ENCODE data around the gene CYCS. TPM values are rescaled to one million over a fixed set of nuclear protein-coding genes. Genes with fewer than 3 reads are reported as not detected.
A peak's percentile ranks its signal among the peaks of the same experiment; 100 is the strongest.

Gene CYCS
- total and polyA plus RNA-seq, 10 of the 15 experiments (the other 5 are each of a cell fraction or from before 2014, with no cell fraction given): 113 to 952 (median 356) TPM

GRCh38 chr7:25103773-25104172 lies 21.3 kb downstream of the CYCS start:
- H3K36me3 ChIP-seq (ENCODE audit: control insufficient read depth in 2 of 2, insufficient read depth in 2 of 2, low read length in 1 of 2): no peaks in the 10 kb centered on the region
- H3K9ac ChIP-seq (ENCODE audit: control insufficient read depth, insufficient read depth, low read length): no peak overlapping the region
- no peaks in the 10 kb centered on the region for H3K27me3 ChIP-seq (replicated peaks in 1 of 2; ENCODE audit: control insufficient read depth in 2 of 2, insufficient read depth in 2 of 2, low read length in 1 of 2)
- 21% methylated on average over 5 of the region's 5 CpGs for WGBS (ENCODE audit: insufficient coverage, insufficient replicate concordance, low lambda C conversion rate, missing lambda C conversion rate)
- ATAC-seq (no peak; the same call in 2 of the 3 replicates), DNase-seq (ENCODE audit: low read depth, low spot score) (no peak), FAIRE-seq (no peak)
- H2AFZ ChIP-seq (ENCODE audit: control insufficient read depth, low read depth, low read length): no peak overlapping the region
- TF ChIP-seq E4F1 (IDR thresholded peaks at IDR 0.05; ENCODE audit: borderline replicate concordance, partially characterized antibody) (no peak), SPI1 (IDR thresholded peaks at IDR 0.05; ENCODE audit: borderline replicate concordance, insufficient read depth, low read depth, low read length) (peak; percentile 68; the same call in 1 of the 2 replicates)
- H3K4me1 ChIP-seq (ENCODE audit: control insufficient read depth, insufficient read depth, low read length): no peaks in the 10 kb centered on the region
- RAD21 ChIA-PET (ENCODE audit: unreplicated experiment): interaction anchor here (0.9 kb wide), 1 partner anchor 10 kb away, joined by 4 read pairs; no protein-coding TSS in a partner anchor
- no peaks in the 10 kb centered on the region for H4K20me1 ChIP-seq (ENCODE audit: control insufficient read depth, insufficient read depth)
- no peaks in the 10 kb centered on the region for H3K9me3 ChIP-seq (replicated peaks; ENCODE audit: control insufficient read depth, insufficient read depth, low read length)
- no TSS peak for BruUV-seq (replicated peaks)
- CTCF ChIA-PET: interaction anchor here (6.9 kb wide), 1 partner anchor 13 kb away, joined by 55 read pairs; no protein-coding TSS in a partner anchor
- in situ Hi-C loops (cut with MboI): no loop called here
- intact Hi-C loops (cut with micrococcal nuclease; ENCODE audit: unreplicated experiment): no loop called here
- SMC1A ChIA-PET (ENCODE audit: uncharacterized antibody, unreplicated experiment): interaction anchor here (1.0 kb wide), 1 partner anchor 20 kb away, joined by 3 read pairs; no protein-coding TSS in a partner anchor
- H3K4me2 ChIP-seq (ENCODE audit: control insufficient read depth, insufficient read depth): no peak overlapping the region
- POLR2A ChIA-PET: no interaction called here
- no peaks in the 10 kb centered on the region for H3K79me2 ChIP-seq (ENCODE audit: control insufficient read depth, insufficient read depth, low read length)
- no peak overlapping the region for H3K4me3 ChIP-seq
- H3K27ac ChIP-seq (ENCODE audit: control insufficient read depth, insufficient read depth): no peak overlapping the region

GRCh38 chr7:25101817-25102216 lies 23.2 kb downstream of the CYCS start:
- RAD21 ChIA-PET (ENCODE audit: unreplicated experiment): no interaction called here
- no peaks in the 10 kb centered on the region for H3K36me3 ChIP-seq (ENCODE audit: control insufficient read depth in 2 of 2, insufficient read depth in 2 of 2, low read length in 1 of 2)

More at GRCh38 chr7:25101817-25102216, 23.2 kb downstream of the CYCS start:
- DNase-seq (ENCODE audit: low read depth, low spot score) (no peak), FAIRE-seq (no peak), ATAC-seq (no peak)
- Histone ChIP-seq H2AFZ (ENCODE audit: control insufficient read depth, low read depth, low read length) (no peak overlapping the region), H4K20me1 (ENCODE audit: control insufficient read depth, insufficient read depth) (no peaks in the 10 kb centered on the region), H3K4me2 (ENCODE audit: control insufficient read depth, insufficient read depth) (no peak overlapping the region), H3K27me3 (replicated peaks in 1 of 2; ENCODE audit: control insufficient read depth in 2 of 2, insufficient read depth in 2 of 2, low read length in 1 of 2) (no peaks in the 10 kb centered on the region), H3K27ac (ENCODE audit: control insufficient read depth, insufficient read depth) (no peak overlapping the region), H3K79me2 (ENCODE audit: control insufficient read depth, insufficient read depth, low read length) (no peaks in the 10 kb centered on the region), H3K9me3 (replicated peaks; ENCODE audit: control insufficient read depth, insufficient read depth, low read length) (no peaks in the 10 kb centered on the region), H3K4me1 (ENCODE audit: control insufficient read depth, insufficient read depth, low read length) (no peaks in the 10 kb centered on the region), H3K4me3 (no peak overlapping the region), H3K9ac (ENCODE audit: control insufficient read depth, insufficient read depth, low read length) (no peak overlapping the region)
- POLR2A ChIA-PET: interaction anchor here (0.7 kb wide), 1 partner anchor 121 kb away, joined by 4 read pairs; no protein-coding TSS in a partner anchor
- TF ChIP-seq SP1 (IDR thresholded peaks at IDR 0.05; ENCODE audit: low read depth, low read length): no peak
- TF ChIP-seq IKZF1 (conservative IDR thresholded peaks at IDR 0.05): no peak
- SMC1A ChIA-PET (ENCODE audit: uncharacterized antibody, unreplicated experiment): interaction anchor here (0.7 to 4.6 kb wide), 5 partner anchors 11 to 290 kb away, joined by 3 to 34 read pairs (median 3); no protein-coding TSS in a partner anchor
- BruUV-seq (replicated peaks): no TSS peak
- in situ Hi-C loops (cut with MboI) (no loop called here), intact Hi-C loops (cut with micrococcal nuclease; ENCODE audit: unreplicated experiment) (no loop called here)
- CTCF ChIA-PET: interaction anchor here (0.6 to 6.9 kb wide), 8 partner anchors 11 to 812 kb away, joined by 3 to 78 read pairs (median 4); partner anchors contain the start of gene CYCS
